Ishikawa (cell line): Measurements from ENCODE around the gene CCDC91.

Source experiments
- CEBPB ChIP-seq: IDR thresholded peaks from 2 replicates; pipeline ENCODE4 v1.6.1; 2012
- CREB1 ChIP-seq: IDR thresholded peaks from 2 replicates; pipeline ENCODE4 v1.6.1; 2012; ENCODE audit warnings: low read depth
- EGR1 ChIP-seq: IDR thresholded peaks from 2 replicates; pipeline ENCODE4 v1.6.1; 2012
- EP300 ChIP-seq: IDR thresholded peaks from 2 replicates; pipeline ENCODE4 v1.6.1; 2012; ENCODE audit warnings: borderline replicate concordance
- FOXM1 ChIP-seq: IDR thresholded peaks from 2 replicates; pipeline ENCODE4 v1.6.1; 2012; ENCODE audit warnings: low read depth, borderline replicate concordance
- MAX ChIP-seq: IDR thresholded peaks from 2 replicates; pipeline ENCODE4 v1.6.1; 2012
- NFIC ChIP-seq: IDR thresholded peaks from 2 replicates; pipeline ENCODE4 v1.6.1; 2012
- RAD21 ChIP-seq: IDR thresholded peaks from 2 replicates; pipeline ENCODE4 v1.6.1; 2012; ENCODE audit warnings: low read depth
- REST ChIP-seq: IDR thresholded peaks from 2 replicates; pipeline ENCODE4 v1.6.1; 2012; ENCODE audit warnings: low read depth, mild to moderate bottlenecking
- TAF1 ChIP-seq: IDR thresholded peaks from 2 replicates; pipeline ENCODE4 v1.6.1; 2012; ENCODE audit warnings: low read depth, mild to moderate bottlenecking
- TCF12 ChIP-seq: IDR thresholded peaks from 2 replicates; pipeline ENCODE4 v1.6.1; 2012; ENCODE audit warnings: low read depth
- TEAD4 ChIP-seq: IDR thresholded peaks from 2 replicates; pipeline ENCODE4 v1.6.1; 2012
- YY1 ChIP-seq: IDR thresholded peaks from 2 replicates; pipeline ENCODE4 v1.6.1; 2012; ENCODE audit warnings: low read depth
- ZBTB7A ChIP-seq: IDR thresholded peaks from 2 replicates; pipeline ENCODE4 v1.6.1; 2012; ENCODE audit warnings: low read depth
- TF ChIP-seq, protein P1 (sequence below): IDR thresholded peaks from 2 replicates; pipeline ENCODE4 v1.6.1; 2012

Gene CCDC91

GRCh38 chr12:28242129-28242495 is 51.9 kb downstream of the CCDC91 start:
- TF ChIP-seq CEBPB, result no peak
- TF ChIP-seq RAD21, result no peak
- no peak for TF ChIP-seq NFIC
- no peak for TF ChIP-seq TAF1
- no peak for TF ChIP-seq EGR1
- no peak for TF ChIP-seq TEAD4
- TF ChIP-seq FOXM1, result no peak
- no peak for TF ChIP-seq EP300
- TF ChIP-seq, protein P1, sequence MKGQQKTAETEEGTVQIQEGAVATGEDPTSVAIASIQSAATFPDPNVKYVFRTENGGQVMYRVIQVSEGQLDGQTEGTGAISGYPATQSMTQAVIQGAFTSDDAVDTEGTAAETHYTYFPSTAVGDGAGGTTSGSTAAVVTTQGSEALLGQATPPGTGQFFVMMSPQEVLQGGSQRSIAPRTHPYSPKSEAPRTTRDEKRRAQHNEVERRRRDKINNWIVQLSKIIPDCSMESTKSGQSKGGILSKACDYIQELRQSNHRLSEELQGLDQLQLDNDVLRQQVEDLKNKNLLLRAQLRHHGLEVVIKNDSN, result no peak
- no peak for TF ChIP-seq ZBTB7A
- TF ChIP-seq MAX, result no peak
- no peak for TF ChIP-seq CREB1

DNA sequence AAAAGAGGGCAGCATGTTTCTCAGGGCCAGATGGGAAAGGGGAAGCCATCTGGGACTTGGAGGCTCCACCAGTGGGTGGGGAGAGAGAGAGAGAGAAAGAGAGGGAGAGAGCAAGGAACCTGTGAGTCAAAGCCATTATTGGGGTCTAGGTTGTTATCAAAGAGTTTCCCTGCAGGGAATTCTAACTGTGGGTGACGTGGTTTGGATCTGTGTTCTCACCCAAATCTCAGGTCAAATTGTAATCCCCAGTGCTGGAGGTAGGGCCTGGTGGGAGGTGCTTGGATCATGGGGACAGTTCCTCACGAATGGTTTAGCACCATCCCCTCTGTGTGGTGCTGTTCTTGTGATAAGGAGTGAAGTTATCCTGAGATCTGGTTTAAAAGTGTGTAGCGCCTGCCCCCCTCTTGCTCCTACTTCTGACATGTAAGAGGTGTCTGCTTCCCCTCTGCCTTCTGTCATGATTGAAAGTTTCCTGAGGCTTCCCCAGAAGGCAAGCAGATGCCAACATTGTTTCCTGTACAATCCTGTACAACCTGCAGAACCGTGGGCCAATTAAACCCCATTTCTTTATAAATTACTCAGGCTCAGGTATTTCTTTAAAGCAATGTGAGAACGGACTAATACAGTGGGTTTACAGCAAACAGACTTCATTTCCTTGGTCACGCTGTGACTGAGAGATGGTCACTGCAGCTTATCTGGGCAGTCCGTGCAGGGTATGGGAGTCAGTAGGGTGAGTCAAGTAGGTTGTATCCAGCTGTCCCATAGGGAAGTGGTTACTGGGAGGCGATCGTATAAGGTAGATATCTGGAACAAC is 52.4 kb downstream of the CCDC91 start:
- no peak for TF ChIP-seq ZBTB7A
- TF ChIP-seq EGR1, result no peak
- TF ChIP-seq NFIC, result no peak
- TF ChIP-seq YY1, result no peak

DNA sequence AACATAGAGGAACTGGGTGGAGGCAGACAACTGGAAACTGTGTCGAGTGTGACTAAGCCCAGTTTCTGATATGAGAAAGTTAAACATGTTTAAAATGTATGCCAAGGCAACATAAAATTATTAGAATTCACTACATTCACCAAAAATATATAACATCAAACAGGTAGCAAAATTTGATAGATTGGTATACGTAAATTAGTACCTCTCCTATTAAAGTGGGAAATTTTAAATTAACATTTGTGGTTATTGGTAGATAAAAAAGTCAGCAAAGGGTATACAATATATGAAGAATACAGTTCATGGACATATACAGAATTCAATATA is 53.0 kb downstream of the CCDC91 start:
- TF ChIP-seq NFIC (no peak), MAX (no peak), TAF1 (no peak), TCF12 (no peak), RAD21 (no peak)

- TF ChIP-seq CREB1, result no peak
- no peak for TF ChIP-seq TAF1
- TF ChIP-seq FOXM1, result no peak
- TF ChIP-seq YY1, result no peak
- TF ChIP-seq ZBTB7A, result no peak
- TF ChIP-seq, protein P1, result no peak
- no peak for TF ChIP-seq REST
- no peak for TF ChIP-seq EP300
- no peak for TF ChIP-seq NFIC
- no peak for TF ChIP-seq EGR1
- TF ChIP-seq TEAD4, result no peak
Observed at GRCh38 chr12:28247806-28248205, 57.5 kb downstream of the CCDC91 start.

DNA sequence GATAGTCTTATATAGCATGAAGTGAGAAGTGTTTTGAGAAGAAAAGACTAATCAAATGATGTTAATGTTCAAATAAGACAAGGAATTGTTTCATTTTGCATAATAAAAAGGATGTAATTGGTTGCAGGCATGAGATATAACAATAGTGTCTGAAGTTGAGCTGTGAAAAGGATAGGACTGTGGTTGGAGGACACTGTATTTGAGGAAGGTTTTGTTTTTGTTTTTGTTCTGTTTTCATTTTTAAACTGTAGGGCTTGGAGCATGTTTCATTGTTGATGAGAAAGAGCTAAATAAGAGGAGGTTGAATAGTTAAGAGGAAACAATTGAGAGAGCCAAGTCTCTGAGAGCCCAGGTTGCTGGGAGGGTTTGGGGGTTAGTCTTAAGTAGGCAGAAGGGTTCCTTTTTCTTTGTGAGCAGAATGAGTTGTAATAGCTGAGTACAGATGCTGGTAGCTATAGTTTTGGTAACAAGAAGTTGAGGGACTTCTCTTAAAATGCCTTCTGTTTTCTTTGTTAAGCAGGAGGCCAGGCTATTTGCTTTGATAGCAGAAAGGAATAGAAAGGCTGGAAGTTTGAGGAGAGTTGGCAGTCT is 58.4 kb downstream of the CCDC91 start:
- TF ChIP-seq CEBPB (no peak), NFIC (no peak), TEAD4 (no peak), RAD21 (no peak), ZBTB7A (no peak), EP300 (no peak), REST (no peak), MAX (no peak), FOXM1 (no peak), TAF1 (no peak), CREB1 (no peak), YY1 (no peak), EGR1 (no peak), TCF12 (no peak)
- TF ChIP-seq, protein P1, result no peak
